H1 (cell line): ENCODE data around the gene NOL12. TPM values are rescaled to one million over a fixed set of nuclear protein-coding genes. Genes with fewer than 3 reads are reported as not detected.

Experiments
- CTCF ChIA-PET: fragments of 300-600 bp; sonication (Branson Sonifier 250); formaldehyde crosslinking; loops from one replicate; lab custom pipeline; 2021; ENCODE audit not compliant: partially characterized antibody; lab: Charles Lee
- POLR2A ChIA-PET: fragments of 300-600 bp; sonication (Branson Sonifier 250); formaldehyde crosslinking; loops from one replicate; lab custom pipeline; 2021; ENCODE audit warnings: inconsistent platforms; ENCODE audit not compliant: partially characterized antibody; lab: Charles Lee
- DNase-seq, 2 experiments: peaks; one replicate each; pipeline versions ENCODE4 v3.0.0 to v3.0.0-alpha.2; 2010 to 2022; ENCODE audit warnings: low spot score in 2 of 2, low read depth in 1 of 2, mixed read lengths in 1 of 2
- FAIRE-seq: peaks from 2 replicates; lab custom pipeline; 2011; peaks lifted over from hg19 to GRCh38; lab: Jason Lieb, UNC
- H2AFZ ChIP-seq: 2 replicates; pipeline ENCODE4 v1.8.1; 2012; ENCODE audit warnings: low read length, inconsistent platforms
- H2AK5ac ChIP-seq: 2 replicates; pipeline ENCODE4 v1.6.1; 2013; ENCODE audit warnings: low read depth, low read length
- H2BK120ac ChIP-seq: replicated peaks from 2 replicates; pipeline ENCODE3; 2013; ENCODE audit warnings: low read depth, low read length, inconsistent platforms
- H2BK12ac ChIP-seq: 2 replicates; pipeline ENCODE4 v1.6.1; 2013; ENCODE audit warnings: low read depth, low read length
- H2BK15ac ChIP-seq: 2 replicates; pipeline ENCODE4 v1.6.1; 2013; ENCODE audit warnings: low read length
- H2BK20ac ChIP-seq: 2 replicates; pipeline ENCODE4 v1.6.1; 2013; ENCODE audit warnings: low read length
- H2BK5ac ChIP-seq: 2 replicates; pipeline ENCODE4 v1.6.1; 2013; ENCODE audit warnings: low read depth, low read length
- H3K14ac ChIP-seq: 2 replicates; pipeline ENCODE4 v1.6.1; 2013; ENCODE audit warnings: inconsistent platforms; ENCODE audit not compliant: insufficient read length
- H3K18ac ChIP-seq: 2 replicates; pipeline ENCODE4 v1.6.1; 2013; ENCODE audit warnings: low read length; ENCODE audit errors: extremely low read depth
- H3K23ac ChIP-seq: 2 replicates; pipeline ENCODE4 v1.6.1; 2013; ENCODE audit warnings: inconsistent platforms; ENCODE audit not compliant: insufficient read length
- H3K23me2 ChIP-seq: 2 replicates; pipeline ENCODE4 v1.6.1; 2013; ENCODE audit warnings: low read depth, low read length
- H3K27ac ChIP-seq: 2 replicates; pipeline ENCODE4 v1.6.1; 2011; ENCODE audit warnings: low read depth, low read length, inconsistent platforms
- H3K27me3 ChIP-seq, 4 experiments: replicated peaks in 1 of 4; 1 replicate in 1 of 4; 2 replicates in 3 of 4; pipeline versions ENCODE4 v1.6.1 to v1.8.1; 2011 to 2013; ENCODE audit warnings: low read length in 3 of 4, mild to moderate bottlenecking in 3 of 4, inconsistent platforms in 2 of 4, mixed read lengths in 2 of 4, moderate library complexity in 1 of 4; ENCODE audit not compliant: control insufficient read depth in 3 of 4, insufficient read depth in 3 of 4; ENCODE audit errors: extremely low read depth in 1 of 4
- H3K36me3 ChIP-seq, 4 experiments: 2 replicates each; pipeline versions ENCODE4 v1.6.1 to v1.8.1; 2011 to 2013; ENCODE audit warnings: mild to moderate bottlenecking in 4 of 4, low read length in 3 of 4, moderate library complexity in 2 of 4, control low read depth in 1 of 4, inconsistent platforms in 1 of 4; ENCODE audit not compliant: insufficient read depth in 4 of 4, control insufficient read depth in 2 of 4
- H3K4ac ChIP-seq: replicated peaks from 2 replicates; pipeline ENCODE3; 2013; ENCODE audit warnings: low read length, low read depth, mixed read lengths, inconsistent platforms; ENCODE audit not compliant: insufficient read length
- H3K4me1 ChIP-seq, 4 experiments: replicated peaks in 1 of 4; 1 replicate in 1 of 4; 2 replicates in 3 of 4; pipeline versions ENCODE4 v1.6.1 to v1.8.1; 2011 to 2013; ENCODE audit warnings: low read length in 3 of 4, inconsistent platforms in 2 of 4, mixed read lengths in 1 of 4; ENCODE audit not compliant: insufficient read depth in 4 of 4, control insufficient read depth in 3 of 4
- H3K4me2 ChIP-seq, 2 experiments: 2 replicates each; pipeline versions ENCODE4 v1.6.1 to v1.8.1; 2011 to 2013; ENCODE audit warnings: low read depth in 2 of 2, low read length in 2 of 2, control low read depth in 1 of 2, inconsistent platforms in 1 of 2, mild to moderate bottlenecking in 1 of 2; ENCODE audit not compliant: insufficient read depth in 1 of 2
- H3K4me3 ChIP-seq, 4 experiments: fragments of 200-600, 300-600 bp in 1 of 4; sonication (generic), shearing (Covaris generic), sonication (Bioruptor Twin) in 1 of 4; 2 replicates each; pipeline versions ENCODE4 v1.5.1 to v1.8.1; 2011 to 2016; ENCODE audit warnings: low read length in 4 of 4, low read depth in 3 of 4, control low read depth in 2 of 4, inconsistent platforms in 2 of 4, mild to moderate bottlenecking in 2 of 4, mixed read lengths in 1 of 4, moderate library complexity in 1 of 4; ENCODE audit not compliant: insufficient read depth in 2 of 4; ENCODE audit errors: extremely low read depth in 1 of 4
- H3K56ac ChIP-seq: replicated peaks from 2 replicates; pipeline ENCODE3; 2013; ENCODE audit warnings: low read depth, mild to moderate bottlenecking, mixed read lengths, low read length, inconsistent platforms; ENCODE audit not compliant: insufficient read length
- H3K79me1 ChIP-seq: 2 replicates; pipeline ENCODE4 v1.6.1; 2013; ENCODE audit warnings: low read depth, low read length, control low read depth
- H3K79me2 ChIP-seq, 2 experiments: 2 replicates each; pipeline versions ENCODE4 v1.6.1 to v1.8.1; 2012 to 2013; ENCODE audit warnings: low read length in 2 of 2, mild to moderate bottlenecking in 2 of 2, inconsistent platforms in 1 of 2; ENCODE audit not compliant: insufficient read depth in 2 of 2, control insufficient read depth in 1 of 2
- H3K9ac ChIP-seq, 4 experiments: replicated peaks in 1 of 4; 1 replicate in 1 of 4; 2 replicates in 3 of 4; pipeline versions ENCODE4 v1.6.1 to v1.8.1; 2011 to 2013; ENCODE audit warnings: low read depth in 3 of 4, low read length in 3 of 4, control low read depth in 2 of 4, mild to moderate bottlenecking in 2 of 4, moderate library complexity in 2 of 4, inconsistent platforms in 1 of 4; ENCODE audit errors: extremely low read depth in 1 of 4
- H3K9me3 ChIP-seq, 2 experiments: 2 replicates each; pipeline versions ENCODE4 v1.6.1 to v1.8.1; 2012 to 2013; ENCODE audit warnings: mild to moderate bottlenecking in 2 of 2, moderate library complexity in 2 of 2, control low read depth in 1 of 2, inconsistent platforms in 1 of 2, low read depth in 1 of 2, low read length in 1 of 2, mixed read lengths in 1 of 2; ENCODE audit not compliant: insufficient read depth in 2 of 2
- H4K20me1 ChIP-seq, 2 experiments: replicated peaks in 1 of 2; 2 replicates each; pipeline versions ENCODE3 to v1.8.1; 2011 to 2013; ENCODE audit warnings: inconsistent platforms in 2 of 2, low read length in 2 of 2, mild to moderate bottlenecking in 1 of 2; ENCODE audit not compliant: insufficient read depth in 2 of 2, control insufficient read depth in 1 of 2
- H4K5ac ChIP-seq: 2 replicates; pipeline ENCODE4 v1.6.1; 2013; ENCODE audit warnings: low read length, low read depth, mixed read lengths, inconsistent platforms; ENCODE audit not compliant: insufficient read length
- H4K8ac ChIP-seq: 2 replicates; pipeline ENCODE4 v1.8.0; 2013; ENCODE audit warnings: mild to moderate bottlenecking, moderate library complexity, low read length, inconsistent platforms; ENCODE audit not compliant: insufficient read depth; ENCODE audit errors: extremely low read depth
- H4K91ac ChIP-seq: replicated peaks from 2 replicates; pipeline ENCODE3; 2013; ENCODE audit warnings: low read length, mixed read lengths, inconsistent platforms; ENCODE audit not compliant: insufficient read length
- WGBS, 2 experiments: shearing (Covaris generic) in 1 of 2; methylation state at CpG; one replicate each; pipeline versions ENCODE4 v1.1.6 to v1.1.7; 2013 to 2015; ENCODE audit warnings: low lambda C conversion rate in 2 of 2, mixed read lengths in 2 of 2, inconsistent platforms in 1 of 2, low coverage in 1 of 2, missing lambda C conversion rate in 1 of 2; ENCODE audit not compliant: insufficient replicate concordance in 2 of 2, insufficient coverage in 1 of 2, insufficient read length in 1 of 2; ENCODE audit errors: extremely low coverage in 1 of 2, missing lambda C conversion rate in 1 of 2; 5-methylcytosine and 5-hydroxymethylcytosine counted together
- polyA plus RNA-seq, 7 experiments: library from polyadenylated mRNA; depleted of rRNA in 3 of 7; stranded (reverse) in 5 of 7; unstranded in 2 of 7; fragments of >200 nt in 5 of 7; fragments of 200-250 nt in 2 of 7; gene quantifications; 1 replicate in 5 of 7; 2 replicates in 1 of 7; 4 replicates in 1 of 7; pipeline versions ENCODE4 v1.2.1 to v1.2.3, GENCODE V29; 2011 to 2013; ENCODE audit warnings: missing spikeins in 2 of 7, mixed read lengths in 2 of 7
- total RNA-seq: library from RNA; stranded (reverse); fragmentation: NEBNext Ultra II Directional; extraction: Animal tissue kit (Norgen Biotek cat#: 25700); gene quantifications from 2 replicates; pipeline ENCODE4 v1.2.1, GENCODE V29; 2021

The NOL12 gene
- total and polyA plus RNA-seq, 2 of the 8 experiments (the other 6 are each of a cell fraction or from before 2014, with no cell fraction given), result 25.3 to 28.3 TPM

- Histone ChIP-seq H3K23me2 (peaks cover 3% of the 10 kb centered on the region; the same call in 1 of the 2 replicates), H3K9ac (no peak overlapping the region), H3K14ac (no peak overlapping the region), H3K4me3 (no peak overlapping the region), H4K5ac (no peak overlapping the region), H4K91ac (no peak overlapping the region), H2AFZ (no peak overlapping the region), H3K79me1 (no peaks in the 10 kb centered on the region), H4K8ac (no peak overlapping the region), H3K4ac (no peak overlapping the region), H3K23ac (no peak overlapping the region), H3K4me1 (no peaks in the 10 kb centered on the region), H2BK120ac (no peak overlapping the region), H3K27me3 (peaks cover 2 to 38% (median 30%) of the 10 kb centered on the region in 4 experiments), H2BK15ac (no peak overlapping the region), H3K18ac (no peak overlapping the region; the same call in 1 of the 2 replicates), H2BK12ac (no peak overlapping the region), H3K56ac (no peak overlapping the region), H3K27ac (no peak overlapping the region), H2BK5ac (no peak overlapping the region), H4K20me1 (peaks cover 7 to 10% of the 10 kb centered on the region in 2 experiments), H3K79me2 (no peaks in the 10 kb centered on the region), H2AK5ac (no peak overlapping the region), H3K36me3 (peaks cover 0 to 7% (median 4%) of the 10 kb centered on the region in 4 experiments; a peak in 2 of 8 replicates), H2BK20ac (no peak overlapping the region), H3K4me2 (no peak overlapping the region), H3K9me3 (no peaks in the 10 kb centered on the region)
- no peak for DNase-seq
- no peak for FAIRE-seq
- POLR2A ChIA-PET, result interaction anchor here (0.8 to 2.2 kb wide), 10 partner anchors 11 to 111 kb away, joined by 3 to 7 read pairs (median 4); partner anchors contain the start of gene PDXP
- 86% methylated on average over 11 of the region's 11 CpGs; no CpG with 5 or more reads in 1 of the 2 experiments for WGBS, 2 experiments
- CTCF ChIA-PET, result interaction anchor here (0.6 to 4.0 kb wide), 10 partner anchors 10 to 1047 kb away, joined by 3 to 23 read pairs (median 4); partner anchors contain the start of gene TRIOBP
These were observed 47.7 kb downstream of the NOL12 start for GRCh38 chr22:37733625-37734401.
